Mucosa of stomach (tissue), 1 donor: ENCODE measurements around the gene PRICKLE2.
A peak's percentile ranks its signal among the peaks of the same experiment; 100 is the strongest.

ENCODE experiments used
- H3K27me3 ChIP-seq: one replicate; pipeline ENCODE4 v1.7.0; 2013; ENCODE audit warnings: mild to moderate bottlenecking, low read length; ENCODE audit not compliant: control insufficient read depth, insufficient read depth
- H3K36me3 ChIP-seq: one replicate; pipeline ENCODE4 v1.7.0; 2013; ENCODE audit warnings: low read length; ENCODE audit not compliant: control insufficient read depth, insufficient read depth
- H3K4me1 ChIP-seq: one replicate; pipeline ENCODE4 v1.7.0; 2013; ENCODE audit warnings: mild to moderate bottlenecking, low read length; ENCODE audit not compliant: control insufficient read depth, insufficient read depth
- H3K4me3 ChIP-seq: one replicate; pipeline ENCODE4 v1.7.0; 2013; ENCODE audit warnings: low read length
- H3K9ac ChIP-seq: one replicate; pipeline ENCODE4 v1.7.0; 2013; ENCODE audit warnings: mild to moderate bottlenecking, low read length, moderate library complexity
- H3K9me3 ChIP-seq: one replicate; pipeline ENCODE4 v1.7.0; 2013; ENCODE audit warnings: mild to moderate bottlenecking, low read length, moderate library complexity; ENCODE audit not compliant: control insufficient read depth
- donor health status: Pancreatic carcinoma.

PRICKLE2 gene

GRCh38 chr3:64158334-64158733 lies 66.9 kb downstream of the PRICKLE2 start:
- no peaks in the 10 kb centered on the region for H3K4me1 ChIP-seq
- H3K27me3 ChIP-seq, result no peaks in the 10 kb centered on the region
- H3K9ac ChIP-seq, result no peak overlapping the region
- H3K4me3 ChIP-seq, result no peak overlapping the region
- H3K36me3 ChIP-seq, result no peaks in the 10 kb centered on the region
- H3K9me3 ChIP-seq, result no peaks in the 10 kb centered on the region

GRCh38 chr3:64157150-64158035 lies 67.9 kb downstream of the PRICKLE2 start:
- no peaks in the 10 kb centered on the region for H3K4me1 ChIP-seq
- no peaks in the 10 kb centered on the region for H3K36me3 ChIP-seq
- H3K27me3 ChIP-seq, result no peaks in the 10 kb centered on the region
- H3K9me3 ChIP-seq, result no peaks in the 10 kb centered on the region
- no peak overlapping the region for H3K9ac ChIP-seq
- H3K4me3 ChIP-seq, result no peak overlapping the region

GRCh38 chr3:64155328-64155727 lies 69.9 kb downstream of the PRICKLE2 start:
- Histone ChIP-seq H3K4me3 (no peak overlapping the region), H3K9ac (no peak overlapping the region), H3K27me3 (no peaks in the 10 kb centered on the region), H3K9me3 (no peaks in the 10 kb centered on the region), H3K4me1 (peaks cover 14% of the 10 kb centered on the region), H3K36me3 (no peaks in the 10 kb centered on the region)

- no peaks in the 10 kb centered on the region for H3K36me3 ChIP-seq
- no peak overlapping the region for H3K9ac ChIP-seq
- H3K27me3 ChIP-seq, result no peaks in the 10 kb centered on the region
- H3K4me3 ChIP-seq, result no peak overlapping the region
- no peaks in the 10 kb centered on the region for H3K9me3 ChIP-seq
- H3K4me1 ChIP-seq, result peaks cover 18% of the 10 kb centered on the region
Observed at GRCh38 chr3:64152676-64153466, 72.4 kb downstream of the PRICKLE2 start.

- H3K27me3 ChIP-seq, result no peaks in the 10 kb centered on the region
- peaks cover 18% of the 10 kb centered on the region for H3K4me1 ChIP-seq
- H3K9me3 ChIP-seq, result no peaks in the 10 kb centered on the region
- no peaks in the 10 kb centered on the region for H3K36me3 ChIP-seq
- H3K4me3 ChIP-seq, result no peak overlapping the region
- no peak overlapping the region for H3K9ac ChIP-seq
Observed at GRCh38 chr3:64152086-64152485, 73.2 kb downstream of the PRICKLE2 start.

- H3K9me3 ChIP-seq, result no peaks in the 10 kb centered on the region
- H3K4me1 ChIP-seq, result peaks cover 18% of the 10 kb centered on the region
- no peaks in the 10 kb centered on the region for H3K36me3 ChIP-seq
- no peaks in the 10 kb centered on the region for H3K27me3 ChIP-seq
- no peak overlapping the region for H3K4me3 ChIP-seq
- H3K9ac ChIP-seq, result no peak overlapping the region
Observed at GRCh38 chr3:64151342-64151871, 73.9 kb downstream of the PRICKLE2 start.

GRCh38 chr3:64150623-64151207 lies 74.6 kb downstream of the PRICKLE2 start:
- Histone ChIP-seq H3K9ac (peak overlapping the region; percentile 41), H3K9me3 (no peaks in the 10 kb centered on the region), H3K4me3 (no peak overlapping the region), H3K27me3 (no peaks in the 10 kb centered on the region), H3K36me3 (no peaks in the 10 kb centered on the region), H3K4me1 (peaks cover 18% of the 10 kb centered on the region)

GRCh38 chr3:64149886-64150285 lies 75.4 kb downstream of the PRICKLE2 start:
- H3K9me3 ChIP-seq, result no peaks in the 10 kb centered on the region
- no peaks in the 10 kb centered on the region for H3K27me3 ChIP-seq
- H3K9ac ChIP-seq, result no peak overlapping the region
- H3K4me1 ChIP-seq, result peaks cover 18% of the 10 kb centered on the region
- H3K36me3 ChIP-seq, result no peaks in the 10 kb centered on the region
- no peak overlapping the region for H3K4me3 ChIP-seq

- Histone ChIP-seq H3K9me3 (no peaks in the 10 kb centered on the region), H3K4me1 (peaks cover 18% of the 10 kb centered on the region), H3K27me3 (no peaks in the 10 kb centered on the region), H3K36me3 (no peaks in the 10 kb centered on the region), H3K9ac (no peak overlapping the region), H3K4me3 (no peak overlapping the region)
Observed at GRCh38 chr3:64148955-64149653, 76.2 kb downstream of the PRICKLE2 start.

GRCh38 chr3:64147211-64147610 lies 78.1 kb downstream of the PRICKLE2 start:
- no peaks in the 10 kb centered on the region for H3K27me3 ChIP-seq
- no peak overlapping the region for H3K4me3 ChIP-seq
- H3K4me1 ChIP-seq, result peaks cover 18% of the 10 kb centered on the region
- H3K9me3 ChIP-seq, result no peaks in the 10 kb centered on the region
- no peaks in the 10 kb centered on the region for H3K36me3 ChIP-seq
- no peak overlapping the region for H3K9ac ChIP-seq

- Histone ChIP-seq H3K9me3 (no peaks in the 10 kb centered on the region), H3K4me3 (no peak overlapping the region), H3K9ac (no peak overlapping the region), H3K36me3 (no peaks in the 10 kb centered on the region), H3K27me3 (no peaks in the 10 kb centered on the region), H3K4me1 (peaks cover 5% of the 10 kb centered on the region)
Observed at GRCh38 chr3:64145438-64145837, 79.8 kb downstream of the PRICKLE2 start.
